H1 (cell line): ENCODE measurements around the gene ADSS1. TPM values are rescaled to one million over a fixed set of nuclear protein-coding genes. Genes with fewer than 3 reads are reported as not detected.

Experiments
- CTCF ChIA-PET: fragments of 300-600 bp; sonication (Branson Sonifier 250); formaldehyde crosslinking; loops from one replicate; lab custom pipeline; 2021; ENCODE audit not compliant: partially characterized antibody; lab: Charles Lee
- POLR2A ChIA-PET: fragments of 300-600 bp; sonication (Branson Sonifier 250); formaldehyde crosslinking; loops from one replicate; lab custom pipeline; 2021; ENCODE audit warnings: inconsistent platforms; ENCODE audit not compliant: partially characterized antibody; lab: Charles Lee
- DNase-seq, 2 experiments: peaks; one replicate each; pipeline versions ENCODE4 v3.0.0 to v3.0.0-alpha.2; 2010 to 2022; ENCODE audit warnings: low spot score in 2 of 2, low read depth in 1 of 2, mixed read lengths in 1 of 2
- FAIRE-seq: peaks from 2 replicates; lab custom pipeline; 2011; peaks lifted over from hg19 to GRCh38; lab: Jason Lieb, UNC
- H2AFZ ChIP-seq: 2 replicates; pipeline ENCODE4 v1.8.1; 2012; ENCODE audit warnings: low read length, inconsistent platforms
- H2AK5ac ChIP-seq: 2 replicates; pipeline ENCODE4 v1.6.1; 2013; ENCODE audit warnings: low read depth, low read length
- H2BK120ac ChIP-seq: replicated peaks from 2 replicates; pipeline ENCODE3; 2013; ENCODE audit warnings: low read depth, low read length, inconsistent platforms
- H2BK12ac ChIP-seq: 2 replicates; pipeline ENCODE4 v1.6.1; 2013; ENCODE audit warnings: low read depth, low read length
- H2BK15ac ChIP-seq: 2 replicates; pipeline ENCODE4 v1.6.1; 2013; ENCODE audit warnings: low read length
- H2BK20ac ChIP-seq: 2 replicates; pipeline ENCODE4 v1.6.1; 2013; ENCODE audit warnings: low read length
- H2BK5ac ChIP-seq: 2 replicates; pipeline ENCODE4 v1.6.1; 2013; ENCODE audit warnings: low read depth, low read length
- H3K14ac ChIP-seq: 2 replicates; pipeline ENCODE4 v1.6.1; 2013; ENCODE audit warnings: inconsistent platforms; ENCODE audit not compliant: insufficient read length
- H3K18ac ChIP-seq: 2 replicates; pipeline ENCODE4 v1.6.1; 2013; ENCODE audit warnings: low read length; ENCODE audit errors: extremely low read depth
- H3K23ac ChIP-seq: 2 replicates; pipeline ENCODE4 v1.6.1; 2013; ENCODE audit warnings: inconsistent platforms; ENCODE audit not compliant: insufficient read length
- H3K23me2 ChIP-seq: 2 replicates; pipeline ENCODE4 v1.6.1; 2013; ENCODE audit warnings: low read depth, low read length
- H3K27ac ChIP-seq: 2 replicates; pipeline ENCODE4 v1.6.1; 2011; ENCODE audit warnings: low read depth, low read length, inconsistent platforms
- H3K27me3 ChIP-seq, 4 experiments: replicated peaks in 1 of 4; 1 replicate in 1 of 4; 2 replicates in 3 of 4; pipeline versions ENCODE4 v1.6.1 to v1.8.1; 2011 to 2013; ENCODE audit warnings: low read length in 3 of 4, mild to moderate bottlenecking in 3 of 4, inconsistent platforms in 2 of 4, mixed read lengths in 2 of 4, moderate library complexity in 1 of 4; ENCODE audit not compliant: control insufficient read depth in 3 of 4, insufficient read depth in 3 of 4; ENCODE audit errors: extremely low read depth in 1 of 4
- H3K36me3 ChIP-seq, 4 experiments: 2 replicates each; pipeline versions ENCODE4 v1.6.1 to v1.8.1; 2011 to 2013; ENCODE audit warnings: mild to moderate bottlenecking in 4 of 4, low read length in 3 of 4, moderate library complexity in 2 of 4, control low read depth in 1 of 4, inconsistent platforms in 1 of 4; ENCODE audit not compliant: insufficient read depth in 4 of 4, control insufficient read depth in 2 of 4
- H3K4ac ChIP-seq: replicated peaks from 2 replicates; pipeline ENCODE3; 2013; ENCODE audit warnings: low read length, low read depth, mixed read lengths, inconsistent platforms; ENCODE audit not compliant: insufficient read length
- H3K4me1 ChIP-seq, 4 experiments: replicated peaks in 1 of 4; 1 replicate in 1 of 4; 2 replicates in 3 of 4; pipeline versions ENCODE4 v1.6.1 to v1.8.1; 2011 to 2013; ENCODE audit warnings: low read length in 3 of 4, inconsistent platforms in 2 of 4, mixed read lengths in 1 of 4; ENCODE audit not compliant: insufficient read depth in 4 of 4, control insufficient read depth in 3 of 4
- H3K4me2 ChIP-seq, 2 experiments: 2 replicates each; pipeline versions ENCODE4 v1.6.1 to v1.8.1; 2011 to 2013; ENCODE audit warnings: low read depth in 2 of 2, low read length in 2 of 2, control low read depth in 1 of 2, inconsistent platforms in 1 of 2, mild to moderate bottlenecking in 1 of 2; ENCODE audit not compliant: insufficient read depth in 1 of 2
- H3K4me3 ChIP-seq, 4 experiments: fragments of 200-600, 300-600 bp in 1 of 4; sonication (generic), shearing (Covaris generic), sonication (Bioruptor Twin) in 1 of 4; 2 replicates each; pipeline versions ENCODE4 v1.5.1 to v1.8.1; 2011 to 2016; ENCODE audit warnings: low read length in 4 of 4, low read depth in 3 of 4, control low read depth in 2 of 4, inconsistent platforms in 2 of 4, mild to moderate bottlenecking in 2 of 4, mixed read lengths in 1 of 4, moderate library complexity in 1 of 4; ENCODE audit not compliant: insufficient read depth in 2 of 4; ENCODE audit errors: extremely low read depth in 1 of 4
- H3K56ac ChIP-seq: replicated peaks from 2 replicates; pipeline ENCODE3; 2013; ENCODE audit warnings: low read depth, mild to moderate bottlenecking, mixed read lengths, low read length, inconsistent platforms; ENCODE audit not compliant: insufficient read length
- H3K79me1 ChIP-seq: 2 replicates; pipeline ENCODE4 v1.6.1; 2013; ENCODE audit warnings: low read depth, low read length, control low read depth
- H3K79me2 ChIP-seq, 2 experiments: 2 replicates each; pipeline versions ENCODE4 v1.6.1 to v1.8.1; 2012 to 2013; ENCODE audit warnings: low read length in 2 of 2, mild to moderate bottlenecking in 2 of 2, inconsistent platforms in 1 of 2; ENCODE audit not compliant: insufficient read depth in 2 of 2, control insufficient read depth in 1 of 2
- H3K9ac ChIP-seq, 4 experiments: replicated peaks in 1 of 4; 1 replicate in 1 of 4; 2 replicates in 3 of 4; pipeline versions ENCODE4 v1.6.1 to v1.8.1; 2011 to 2013; ENCODE audit warnings: low read depth in 3 of 4, low read length in 3 of 4, control low read depth in 2 of 4, mild to moderate bottlenecking in 2 of 4, moderate library complexity in 2 of 4, inconsistent platforms in 1 of 4; ENCODE audit errors: extremely low read depth in 1 of 4
- H3K9me3 ChIP-seq, 2 experiments: 2 replicates each; pipeline versions ENCODE4 v1.6.1 to v1.8.1; 2012 to 2013; ENCODE audit warnings: mild to moderate bottlenecking in 2 of 2, moderate library complexity in 2 of 2, control low read depth in 1 of 2, inconsistent platforms in 1 of 2, low read depth in 1 of 2, low read length in 1 of 2, mixed read lengths in 1 of 2; ENCODE audit not compliant: insufficient read depth in 2 of 2
- H4K20me1 ChIP-seq, 2 experiments: replicated peaks in 1 of 2; 2 replicates each; pipeline versions ENCODE3 to v1.8.1; 2011 to 2013; ENCODE audit warnings: inconsistent platforms in 2 of 2, low read length in 2 of 2, mild to moderate bottlenecking in 1 of 2; ENCODE audit not compliant: insufficient read depth in 2 of 2, control insufficient read depth in 1 of 2
- H4K5ac ChIP-seq: 2 replicates; pipeline ENCODE4 v1.6.1; 2013; ENCODE audit warnings: low read length, low read depth, mixed read lengths, inconsistent platforms; ENCODE audit not compliant: insufficient read length
- H4K8ac ChIP-seq: 2 replicates; pipeline ENCODE4 v1.8.0; 2013; ENCODE audit warnings: mild to moderate bottlenecking, moderate library complexity, low read length, inconsistent platforms; ENCODE audit not compliant: insufficient read depth; ENCODE audit errors: extremely low read depth
- H4K91ac ChIP-seq: replicated peaks from 2 replicates; pipeline ENCODE3; 2013; ENCODE audit warnings: low read length, mixed read lengths, inconsistent platforms; ENCODE audit not compliant: insufficient read length
- CREB1 ChIP-seq: IDR thresholded peaks from 2 replicates; pipeline ENCODE4 v1.6.1; 2012; ENCODE audit warnings: inconsistent platforms
- GABPA ChIP-seq: IDR thresholded peaks from 2 replicates; pipeline ENCODE4 v1.6.1; 2011; ENCODE audit warnings: mild to moderate bottlenecking, low read length, moderate library complexity, borderline replicate concordance; ENCODE audit not compliant: insufficient read depth
- JUND ChIP-seq: IDR thresholded peaks from 2 replicates; pipeline ENCODE4 v1.6.1; 2011; ENCODE audit warnings: mild to moderate bottlenecking, improper control_type of control experiment, low read length
- MAFK ChIP-seq: IDR thresholded peaks from 2 replicates; pipeline ENCODE4 v1.6.1; 2012; ENCODE audit warnings: low read depth, mild to moderate bottlenecking, improper control_type of control experiment, low read length
- POLR2A ChIP-seq, 2 experiments: IDR thresholded peaks; 1 replicate in 1 of 2; 2 replicates in 1 of 2; pipeline ENCODE4 v1.6.1; 2011; ENCODE audit warnings: low read depth in 2 of 2, low read length in 2 of 2, mild to moderate bottlenecking in 2 of 2; ENCODE audit errors: control extremely low read depth in 1 of 2
- POU5F1 ChIP-seq: IDR thresholded peaks from 2 replicates; pipeline ENCODE4 v1.6.1; 2011; ENCODE audit warnings: low read depth, mild to moderate bottlenecking, low read length, moderate library complexity
- RXRA ChIP-seq: IDR thresholded peaks from 2 replicates; pipeline ENCODE4 v1.6.1; 2011; ENCODE audit warnings: low read depth, mild to moderate bottlenecking, low read length, moderate library complexity; ENCODE audit not compliant: insufficient read depth
- SAP30 ChIP-seq: fragments of 300-600 bp; sonication (generic); IDR thresholded peaks from 2 replicates; pipeline ENCODE4 v1.7.1; 2012; ENCODE audit warnings: low read length, moderate library complexity, mild to moderate bottlenecking, inconsistent platforms; ENCODE audit not compliant: insufficient read depth, insufficient replicate concordance
- SIRT6 ChIP-seq: IDR thresholded peaks from one replicate; pipeline ENCODE4 v1.7.1; 2012; ENCODE audit warnings: low read length, inconsistent platforms
- SP2 ChIP-seq: IDR thresholded peaks from 2 replicates; pipeline ENCODE4 v1.6.1; 2012; ENCODE audit warnings: mild to moderate bottlenecking, low read length, inconsistent platforms
- TAF1 ChIP-seq: IDR thresholded peaks from 2 replicates; pipeline ENCODE4 v1.6.1; 2011; ENCODE audit warnings: mild to moderate bottlenecking, low read depth, low read length
- TCF12 ChIP-seq: IDR thresholded peaks from 2 replicates; pipeline ENCODE4 v1.6.1; 2011; ENCODE audit warnings: low read depth, mild to moderate bottlenecking, low read length
- TEAD4 ChIP-seq: IDR thresholded peaks from 2 replicates; pipeline ENCODE4 v1.6.1; 2012; ENCODE audit warnings: low read depth, low read length, inconsistent platforms, mixed read lengths
- ZNF274 ChIP-seq: IDR thresholded peaks from 2 replicates; pipeline ENCODE4 v1.7.0; 2012; ENCODE audit warnings: low read length, borderline replicate concordance; ENCODE audit errors: extremely low read depth
- WGBS, 2 experiments: shearing (Covaris generic) in 1 of 2; methylation state at CpG; one replicate each; pipeline versions ENCODE4 v1.1.6 to v1.1.7; 2013 to 2015; ENCODE audit warnings: low lambda C conversion rate in 2 of 2, mixed read lengths in 2 of 2, inconsistent platforms in 1 of 2, low coverage in 1 of 2, missing lambda C conversion rate in 1 of 2; ENCODE audit not compliant: insufficient replicate concordance in 2 of 2, insufficient coverage in 1 of 2, insufficient read length in 1 of 2; ENCODE audit errors: extremely low coverage in 1 of 2, missing lambda C conversion rate in 1 of 2; 5-methylcytosine and 5-hydroxymethylcytosine counted together
- polyA plus RNA-seq, 7 experiments: library from polyadenylated mRNA; depleted of rRNA in 3 of 7; stranded (reverse) in 5 of 7; unstranded in 2 of 7; fragments of >200 nt in 5 of 7; fragments of 200-250 nt in 2 of 7; gene quantifications; 1 replicate in 5 of 7; 2 replicates in 1 of 7; 4 replicates in 1 of 7; pipeline versions ENCODE4 v1.2.1 to v1.2.3, GENCODE V29; 2011 to 2013; ENCODE audit warnings: missing spikeins in 2 of 7, mixed read lengths in 2 of 7
- total RNA-seq: library from RNA; stranded (reverse); fragmentation: NEBNext Ultra II Directional; extraction: Animal tissue kit (Norgen Biotek cat#: 25700); gene quantifications from 2 replicates; pipeline ENCODE4 v1.2.1, GENCODE V29; 2021

ADSS1 gene
- total and polyA plus RNA-seq, 2 of the 8 experiments (the other 6 are each of a cell fraction or from before 2014, with no cell fraction given): 7.1 to 7.9 TPM

- Histone ChIP-seq H2BK20ac (no peak overlapping the region), H3K79me2 (peaks cover 10 to 51% of the 10 kb centered on the region in 2 experiments; a peak in 3 of 4 replicates), H2BK12ac (no peak overlapping the region), H2AK5ac (no peak overlapping the region), H3K23me2 (peaks cover 5% of the 10 kb centered on the region; the same call in 1 of the 2 replicates), H3K18ac (no peak overlapping the region), H4K8ac (peak overlapping the region; percentile 38; the same call in 1 of the 2 replicates), H3K9me3 (peaks cover 5% of the 10 kb centered on the region in 2 experiments; a peak in 3 of 4 replicates), H2BK5ac (no peak overlapping the region), H3K4ac (no peak overlapping the region), H3K27ac (no peak overlapping the region), H3K23ac (no peak overlapping the region), H3K36me3 (peaks cover 8 to 32% (median 23%) of the 10 kb centered on the region in 4 experiments; a peak in 7 of 8 replicates), H3K79me1 (peaks cover 38% of the 10 kb centered on the region), H3K4me1 (peaks cover 0 to 14% (median 5%) of the 10 kb centered on the region in 4 experiments; a peak in 6 of 7 replicates), H4K5ac (no peak overlapping the region), H3K9ac (no peak overlapping the region; a peak in 1 of 7 replicates), H4K91ac (no peak overlapping the region), H3K27me3 (no peaks in the 10 kb centered on the region), H2BK15ac (no peak overlapping the region), H3K4me2 (no peak overlapping the region), H4K20me1 (peaks cover 29 to 63% of the 10 kb centered on the region in 2 experiments), H3K14ac (no peak overlapping the region), H3K56ac (no peak overlapping the region), H3K4me3 (no peak overlapping the region), H2AFZ (no peak overlapping the region), H2BK120ac (no peak overlapping the region)
- ChIA-PET CTCF (interaction anchor here (0.9 to 2.0 kb wide), 5 partner anchors 12 to 60 kb away, joined by 3 to 9 read pairs (median 4); no protein-coding TSS in a partner anchor), POLR2A (interaction anchor here (0.5 to 2.4 kb wide), 2 partner anchors 10 to 13 kb away, joined by 3 to 11 read pairs; no protein-coding TSS in a partner anchor)
- 92% methylated on average over 21 of the region's 27 CpGs; no CpG with 5 or more reads in 1 of the 2 experiments for WGBS, 2 experiments
- FAIRE-seq (no peak), DNase-seq (no peak)
- no peak for TF ChIP-seq SIRT6
- TF ChIP-seq POU5F1: no peak
- TF ChIP-seq JUND: no peak
- TF ChIP-seq GABPA: no peak
- no peak for TF ChIP-seq POLR2A (IDR thresholded peaks at IDR 0.05; ENCODE audit: control extremely low read depth in 1 of 2, low read depth in 2 of 2, low read length in 2 of 2)
- no peak for TF ChIP-seq SP2
- no peak for TF ChIP-seq ZNF274
- no peak for TF ChIP-seq RXRA
- TF ChIP-seq TEAD4: no peak
- TF ChIP-seq TCF12: no peak
- TF ChIP-seq TAF1: no peak
- no peak for TF ChIP-seq SAP30
- no peak for TF ChIP-seq MAFK
- TF ChIP-seq CREB1: no peak
Observed at GRCh38 chr14:104756477-104757237, 32.6 kb downstream of the ADSS1 start.
